Adrenal gland (tissue), 12 donors: ENCODE data around the gene PEF1. TPM values are rescaled to one million over a fixed set of nuclear protein-coding genes. Genes with fewer than 3 reads are reported as not detected.

Experiments used
- DNase-seq, 7 donors: peaks; one replicate each; pipeline ENCODE4 v3.0.0-alpha.2; 2019 to 2020
- H3K27ac ChIP-seq, 5 donors: fragments of 200-600 bp; sonication (generic) in 4 of 5; 1 replicate in 3 of 5; 2 replicates in 2 of 5; pipeline versions ENCODE4 v1.5.1 to v1.8.0; 2016 to 2020; ENCODE audit warnings: mild to moderate bottlenecking in 1 of 5
- H3K27me3 ChIP-seq: fragments of 200-600 bp; 2 replicates; pipeline ENCODE4 v1.8.0; 2021
- H3K36me3 ChIP-seq, 2 donors: fragments of 200-600 bp; replicated peaks in 1 of 2; 1 replicate in 1 of 2; 2 replicates in 1 of 2; pipeline versions ENCODE4 v1.5.1 to v1.8.0; 2018 to 2022
- H3K4me1 ChIP-seq, 2 donors: fragments of 200-600 bp; replicated peaks in 1 of 2; 1 replicate in 1 of 2; 2 replicates in 1 of 2; pipeline versions ENCODE4 v1.5.1 to v1.8.0; 2018 to 2021
- H3K4me3 ChIP-seq, 4 donors: fragments of 200-600 bp; sonication (generic) in 3 of 4; one replicate each; pipeline ENCODE4 v1.5.1; 2016 to 2018
- H3K9me3 ChIP-seq, 3 donors: fragments of 200-600 bp; sonication (generic) in 1 of 3; replicated peaks in 1 of 3; 1 replicate in 2 of 3; 2 replicates in 1 of 3; pipeline versions ENCODE4 v1.5.1 to v1.8.0; 2016 to 2021
- POLR2A ChIP-seq, 2 donors: fragments of 450-650 bp; IDR thresholded peaks; one replicate each; pipeline ENCODE4 v1.6.1; 2017; ENCODE audit warnings: antibody characterized with exemption in 2 of 2, mild to moderate bottlenecking in 2 of 2, moderate library complexity in 1 of 2
- WGBS, 4 donors: extraction: QIAGEN DNeasy Blood & Tissue Kit in 2 of 4; methylation state at CpG; one replicate each; pipeline versions ENCODE4 v1.1.5 to v1.1.7; 2013 to 2017; 5-methylcytosine and 5-hydroxymethylcytosine counted together
- intact Hi-C, 2 donors: fragments of 100-400 bp; cut with DNase I; formaldehyde crosslinking; loops; one replicate each; pipeline versions ENCODE4 v1.14.1 to v1.15.0; 2022 to 2023
- polyA plus RNA-seq, 3 donors: library from polyadenylated mRNA; stranded (reverse); fragments of 200-250 nt in 2 of 3; fragments of 350-450 nt in 1 of 3; fragmentation: Illumina TruSeq in 1 of 3; extraction: RNeasy Lipid Tissue Mini Kit (QIAGEN cat#74804) in 1 of 3; gene quantifications; one replicate each; pipeline ENCODE4 v1.2.3, GENCODE V29; 2013 to 2014
- total RNA-seq, 9 donors: library from RNA; depleted of rRNA in 4 of 9; stranded (reverse); fragments of >200 nt in 4 of 9; fragments of 120-200 nt in 1 of 9; fragmentation: NEBNext Ultra II Directional in 1 of 9; extraction: Animal tissue kit (Norgen Biotek cat#: 25700) in 1 of 9; gene quantifications; one replicate each; pipeline versions ENCODE4 v1.1.0 to v1.2.4, GENCODE V29; 2013 to 2023
- TF ChIP-seq, protein P1 (sequence below), 6 experiments: fragments of 450-650 bp in 4 of 6; fragments of 200-600 bp in 2 of 6; sonication (generic) in 1 of 6; IDR thresholded peaks; 1 replicate in 5 of 6; 2 replicates in 1 of 6; pipeline versions ENCODE4 v1.5.1 to v1.8.0; 2016 to 2021; ENCODE audit warnings: antibody characterized with exemption in 6 of 6, mild to moderate bottlenecking in 2 of 6, moderate library complexity in 1 of 6
- donor health status: healthy with polysubstance abuse.
- donor health status: Bipolar disorder and iron deficiency.
- donor health status: DM: yes; HTN: yes; CAD: no.
- donor health status: DM: no; HTN: no; CAD: no.
- donor health status: DM: no; HTN: no; CAD: no.
- donor health status: DM: yes; HTN: yes; CAD: no.

Gene PEF1
- total and polyA plus RNA-seq, 12 donors, result 58.2 to 132 (median 86.2) TPM

DNA sequence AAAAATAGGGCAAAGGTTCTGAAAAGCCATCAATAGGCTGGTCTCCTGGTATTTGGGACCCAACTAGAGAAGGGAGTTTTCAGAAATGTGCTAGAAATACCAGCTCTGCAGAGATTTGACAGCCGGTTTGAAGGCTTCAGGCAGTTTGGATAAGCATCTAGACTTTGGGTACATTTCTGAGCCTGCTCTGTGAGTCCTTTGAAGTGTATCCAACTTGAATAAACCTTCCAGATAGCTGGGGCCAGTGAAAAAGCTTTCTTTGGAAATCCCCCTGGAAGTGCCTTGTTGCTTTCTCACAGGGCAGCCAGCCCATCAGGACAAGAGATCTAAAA, 6.4 kb upstream of the PEF1 start:
- intact Hi-C loops, result loop anchor here in 1 of 2 donors (10.0 kb wide), 1 partner anchor 414 kb away; no protein-coding TSS in a partner anchor
- H3K27me3 ChIP-seq, result no peaks in the 10 kb centered on the region
- no peaks in the 10 kb centered on the region for H3K36me3 ChIP-seq
- WGBS, 4 donors, result 38 to 70% (median 47%) methylated on average over 1 of the region's 1 CpG
- TF ChIP-seq POLR2A (IDR thresholded peaks at IDR 0.05), result no peak
- TF ChIP-seq, protein P1, sequence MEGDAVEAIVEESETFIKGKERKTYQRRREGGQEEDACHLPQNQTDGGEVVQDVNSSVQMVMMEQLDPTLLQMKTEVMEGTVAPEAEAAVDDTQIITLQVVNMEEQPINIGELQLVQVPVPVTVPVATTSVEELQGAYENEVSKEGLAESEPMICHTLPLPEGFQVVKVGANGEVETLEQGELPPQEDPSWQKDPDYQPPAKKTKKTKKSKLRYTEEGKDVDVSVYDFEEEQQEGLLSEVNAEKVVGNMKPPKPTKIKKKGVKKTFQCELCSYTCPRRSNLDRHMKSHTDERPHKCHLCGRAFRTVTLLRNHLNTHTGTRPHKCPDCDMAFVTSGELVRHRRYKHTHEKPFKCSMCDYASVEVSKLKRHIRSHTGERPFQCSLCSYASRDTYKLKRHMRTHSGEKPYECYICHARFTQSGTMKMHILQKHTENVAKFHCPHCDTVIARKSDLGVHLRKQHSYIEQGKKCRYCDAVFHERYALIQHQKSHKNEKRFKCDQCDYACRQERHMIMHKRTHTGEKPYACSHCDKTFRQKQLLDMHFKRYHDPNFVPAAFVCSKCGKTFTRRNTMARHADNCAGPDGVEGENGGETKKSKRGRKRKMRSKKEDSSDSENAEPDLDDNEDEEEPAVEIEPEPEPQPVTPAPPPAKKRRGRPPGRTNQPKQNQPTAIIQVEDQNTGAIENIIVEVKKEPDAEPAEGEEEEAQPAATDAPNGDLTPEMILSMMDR (IDR thresholded peaks at IDR 0.05), result no peak
- H3K9me3 ChIP-seq, result no peaks in the 10 kb centered on the region
- no peak overlapping the region for H3K4me3 ChIP-seq
- no peaks in the 10 kb centered on the region for H3K4me1 ChIP-seq
- H3K27ac ChIP-seq, result no peak overlapping the region
- DNase-seq, result no peak

DNA sequence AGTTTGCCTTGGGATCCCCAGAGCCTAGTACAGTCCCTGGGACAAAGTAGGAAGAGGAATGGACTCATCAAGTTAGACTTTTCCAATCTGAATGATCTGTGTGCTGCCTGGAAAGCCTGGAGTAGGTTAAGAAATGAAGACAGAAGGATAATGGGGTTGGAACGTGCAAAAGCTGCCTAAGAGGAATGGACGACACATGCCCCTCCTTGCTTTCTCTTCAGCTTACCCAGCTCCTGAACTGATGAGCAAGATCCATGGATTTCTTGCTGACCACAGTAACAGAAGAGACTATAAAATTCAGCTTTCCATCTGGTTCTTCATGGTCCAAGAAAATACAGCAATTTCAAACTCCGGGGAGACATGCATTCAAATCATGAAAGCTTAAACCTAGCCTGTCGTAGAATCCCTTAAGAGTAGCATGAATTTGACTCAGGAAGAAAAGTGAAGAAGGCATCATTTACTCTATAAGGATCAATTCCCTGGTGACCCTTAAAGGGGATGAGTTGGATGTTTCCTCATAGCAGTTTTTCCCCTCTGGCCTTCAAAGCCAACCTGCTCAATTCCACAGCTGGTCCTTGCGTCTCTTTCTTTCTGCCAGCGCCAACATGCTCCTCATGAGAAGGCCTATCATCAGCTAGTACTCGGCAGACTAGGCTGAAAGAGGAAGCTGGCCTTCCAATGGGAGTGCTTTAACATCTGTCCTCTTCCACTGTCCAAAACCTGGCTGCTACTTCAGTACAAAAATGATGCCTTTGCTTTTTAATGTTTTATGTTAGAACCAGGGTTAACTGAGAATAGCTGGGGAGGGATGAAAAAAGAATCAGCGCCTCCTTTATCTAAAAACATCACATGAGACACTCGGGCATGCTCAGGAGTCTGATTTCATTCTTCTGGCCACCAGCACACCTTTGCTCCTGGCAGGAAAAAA, 5.7 kb upstream of the PEF1 start:
- H3K27me3 ChIP-seq, result no peaks in the 10 kb centered on the region
- intact Hi-C loops, result loop anchor here in 1 of 2 donors (10.0 kb wide), 1 partner anchor 414 kb away; no protein-coding TSS in a partner anchor
- H3K36me3 ChIP-seq, result no peaks in the 10 kb centered on the region
- WGBS, 4 donors, result 75 to 83% (median 81%) methylated on average over 9 of the region's 9 CpGs
- H3K9me3 ChIP-seq, result no peaks in the 10 kb centered on the region
- TF ChIP-seq POLR2A (IDR thresholded peaks at IDR 0.05), result no peak
- TF ChIP-seq, protein P1 (IDR thresholded peaks at IDR 0.05), result no peak
- H3K27ac ChIP-seq, result no peak overlapping the region
- H3K4me3 ChIP-seq, result no peak overlapping the region
- no peak for DNase-seq
- H3K4me1 ChIP-seq, result peaks cover 0 to 4% of the 10 kb centered on the region in 2 donors

DNA sequence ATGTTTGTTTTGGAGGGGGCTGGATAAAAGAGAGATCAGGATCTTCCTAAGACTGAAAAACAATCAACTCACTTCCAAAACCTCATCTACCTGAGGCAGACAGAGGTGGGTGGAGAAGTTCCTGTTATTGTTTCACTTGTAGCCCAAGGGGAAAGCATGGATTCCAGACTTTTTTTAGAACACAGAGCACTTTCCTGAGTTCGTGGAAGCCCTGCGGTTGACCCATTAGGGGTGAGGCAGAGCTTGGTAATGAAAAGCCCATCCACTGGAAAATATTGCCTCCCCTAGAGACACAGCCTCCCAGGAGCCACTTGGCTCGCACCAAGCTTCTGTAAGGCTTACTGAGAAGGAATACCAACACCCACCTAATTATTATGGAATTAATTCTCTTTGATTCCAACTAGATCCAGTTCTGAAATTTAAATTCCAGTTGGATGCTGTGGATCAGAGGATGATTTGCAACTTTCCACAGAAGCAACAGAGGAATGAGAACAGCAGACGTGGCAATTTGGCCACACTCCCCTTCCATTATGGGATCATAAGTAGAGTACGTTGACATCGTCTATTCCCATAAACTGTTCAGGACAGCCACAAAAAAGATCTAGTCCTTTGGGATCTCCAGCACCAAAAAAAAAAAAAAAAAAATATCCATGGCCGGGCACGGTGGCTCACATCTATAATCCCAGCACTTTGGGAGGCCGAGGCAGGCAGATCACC, 4.1 kb upstream of the PEF1 start:
- H3K36me3 ChIP-seq, result no peaks in the 10 kb centered on the region
- DNase-seq, result no peak
- TF ChIP-seq, protein P1 (IDR thresholded peaks at IDR 0.05), result no peak
- no peak for TF ChIP-seq POLR2A (IDR thresholded peaks at IDR 0.05)
- H3K27ac ChIP-seq, result peak overlapping the region in 1 of 5 donors; percentile 26
- H3K4me1 ChIP-seq, result peaks cover 4 to 9% of the 10 kb centered on the region in 2 donors
- H3K27me3 ChIP-seq, result no peaks in the 10 kb centered on the region
- no peaks in the 10 kb centered on the region for H3K9me3 ChIP-seq
- WGBS, 4 donors, result 75 to 82% (median 80%) methylated on average over 9 of the region's 9 CpGs
- intact Hi-C loops, result no loop called here
- H3K4me3 ChIP-seq, result no peak overlapping the region

DNA sequence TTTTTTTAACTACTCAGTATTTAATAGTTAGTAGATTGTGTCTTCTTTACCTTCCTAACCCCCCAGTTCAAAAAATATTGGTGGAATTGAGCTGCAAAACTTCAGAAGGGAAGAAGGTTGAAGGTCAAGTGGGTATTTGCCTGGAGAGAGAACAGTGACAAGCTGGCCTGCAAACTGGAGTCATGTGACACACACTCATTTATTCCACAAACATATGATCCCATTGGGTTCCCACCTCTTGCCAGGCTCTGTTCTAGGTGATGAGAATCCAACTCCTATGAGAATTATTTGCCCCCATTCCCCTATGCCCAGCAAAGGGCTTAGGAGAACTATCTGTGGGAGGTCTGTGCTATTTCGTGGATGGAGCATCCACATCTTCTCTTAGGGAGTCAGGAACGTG, 3.5 kb upstream of the PEF1 start:
- H3K4me1 ChIP-seq, result peaks cover 10 to 15% of the 10 kb centered on the region in 2 donors

More for the DNA sequence above, 3.5 kb upstream of the PEF1 start:
- H3K4me3 ChIP-seq, result no peak overlapping the region
- 71 to 86% (median 83%) methylated on average over 2 of the region's 2 CpGs for WGBS, 4 donors
- no peak for DNase-seq
- H3K27me3 ChIP-seq, result no peaks in the 10 kb centered on the region
- no peak for TF ChIP-seq POLR2A (IDR thresholded peaks at IDR 0.05)
- TF ChIP-seq, protein P1 (IDR thresholded peaks at IDR 0.05), result no peak
- intact Hi-C loops, result no loop called here
- H3K9me3 ChIP-seq, result no peaks in the 10 kb centered on the region
- peak overlapping the region in 1 of 5 donors; percentile 26 for H3K27ac ChIP-seq
- no peaks in the 10 kb centered on the region for H3K36me3 ChIP-seq
